A549 (cell line): Measurements from ENCODE around the gene EEFSEC. TPM values are rescaled to one million over a fixed set of nuclear protein-coding genes. Genes with fewer than 3 reads are reported as not detected.

ENCODE experiments used
- ATAC-seq, 2 experiments: fragments of 200-7000 bp in 1 of 2; fragments of >200 bp in 1 of 2; cut with Nextera tagmentation in 1 of 2; cut with Tn5 transposase in 1 of 2; 3 replicates each; pipeline versions ENCODE4 v1.8.0 to v1.9.1; 2018 to 2020; ENCODE audit warnings: mild to moderate bottlenecking in 1 of 2, moderate library complexity in 1 of 2
- CTCF ChIA-PET: fragments of 300-600 bp; sonication (Branson Sonifier 250); formaldehyde crosslinking; extraction: SDS; loops from one replicate; lab custom pipeline; 2021; ENCODE audit warnings: antibody characterized with exemption, inconsistent platforms; lab: Yijun Ruan, JAX
- POLR2A ChIA-PET: fragments of 350-600 bp; formaldehyde crosslinking; extraction: SDS; loops from one replicate; lab custom pipeline; 2021; ENCODE audit warnings: antibody characterized with exemption, inconsistent platforms; lab: Yijun Ruan, JAX
- DNase-seq, 2 experiments: peaks; one replicate each; pipeline versions ENCODE4 v3.0.0 to v3.0.0-alpha.2; 2011 to 2016; ENCODE audit warnings: low read depth in 1 of 2, low spot score in 1 of 2
- FAIRE-seq: peaks from 2 replicates; lab custom pipeline; 2011; peaks lifted over from hg19 to GRCh38; lab: Jason Lieb, UNC
- H3K27ac ChIP-seq, 2 experiments: fragments of >200 bp; sonication (Bioruptor Twin); formaldehyde crosslinking; 3 replicates each; pipeline ENCODE4 v1.5.1; 2016 to 2017
- H3K4me1 ChIP-seq: fragments of >200 bp; sonication (Bioruptor Twin); formaldehyde crosslinking; 3 replicates; pipeline ENCODE4 v1.6.1; 2016
- H3K4me2 ChIP-seq: fragments of >200 bp; sonication (Bioruptor Twin); formaldehyde crosslinking; 3 replicates; pipeline ENCODE4 v1.6.1; 2016
- H3K4me3 ChIP-seq: fragments of >200 bp; sonication (Bioruptor Twin); formaldehyde crosslinking; 3 replicates; pipeline ENCODE4 v1.5.1; 2016
- H3K9me3 ChIP-seq: fragments of >200 bp; sonication (Bioruptor Twin); formaldehyde crosslinking; 3 replicates; pipeline ENCODE4 v1.6.1; 2016
- ATOH8 ChIP-seq: fragments of 250-450 bp; sonication (Bioruptor Pico); IDR thresholded peaks from 2 replicates; pipeline ENCODE4 v1.5.0; 2020; ENCODE audit warnings: low read depth, mild to moderate bottlenecking, moderate library complexity
- BCL3 ChIP-seq: fragments of >200 bp; sonication (Bioruptor Twin); formaldehyde crosslinking; IDR thresholded peaks from 3 replicates; pipeline ENCODE4 v1.6.1; 2016
- CBX2 ChIP-seq: fragments of 200-600 bp; sonication (generic); IDR thresholded peaks from 2 replicates; pipeline ENCODE4 v1.6.1; 2016; ENCODE audit warnings: low read depth, mild to moderate bottlenecking, borderline replicate concordance
- CEBPB ChIP-seq, 2 experiments: fragments of >200 bp in 1 of 2; sonication (Bioruptor Twin) in 1 of 2; formaldehyde crosslinking in 1 of 2; IDR thresholded peaks; 2 replicates each; pipeline ENCODE4 v1.6.1; 2012 to 2016
- E2F6 ChIP-seq: IDR thresholded peaks from 2 replicates; pipeline ENCODE4 v1.6.1; 2012; ENCODE audit warnings: low read depth, borderline replicate concordance
- FOXS1 ChIP-seq: fragments of 250-450 bp; sonication (Bioruptor Pico); IDR thresholded peaks from 2 replicates; pipeline ENCODE4 v1.5.0; 2020; ENCODE audit warnings: mild to moderate bottlenecking, moderate library complexity
- GATA3 ChIP-seq: IDR thresholded peaks from 2 replicates; pipeline ENCODE4 v1.6.1; 2012; ENCODE audit warnings: borderline replicate concordance
- HES2 ChIP-seq: fragments of >200 bp; sonication (Bioruptor Twin); formaldehyde crosslinking; IDR thresholded peaks from 2 replicates; pipeline ENCODE4 v1.6.1; 2016
- HEYL ChIP-seq: fragments of 250-450 bp; sonication (Bioruptor Pico); IDR thresholded peaks from 2 replicates; pipeline ENCODE4 v1.8.0; 2021; ENCODE audit warnings: mild to moderate bottlenecking, moderate library complexity
- HMGXB4 ChIP-seq: fragments of 250-450 bp; sonication (Bioruptor Pico); IDR thresholded peaks from 2 replicates; pipeline ENCODE4 v1.5.0; 2021; ENCODE audit warnings: mild to moderate bottlenecking, moderate library complexity, borderline replicate concordance
- KDM1A ChIP-seq: fragments of 200-600 bp; sonication (generic); IDR thresholded peaks from 2 replicates; pipeline ENCODE4 v1.6.1; 2016; ENCODE audit warnings: low read depth, mild to moderate bottlenecking
- MYC ChIP-seq: IDR thresholded peaks from 2 replicates; pipeline ENCODE4 v1.6.1; 2012; ENCODE audit warnings: mild to moderate bottlenecking, inconsistent platforms, low read length, improper control_type of control experiment, borderline replicate concordance
- NPAS2 ChIP-seq: fragments of 250-450 bp; sonication (Bioruptor Pico); IDR thresholded peaks from 2 replicates; pipeline ENCODE4 v1.8.0; 2022; ENCODE audit warnings: mild to moderate bottlenecking, moderate library complexity, borderline replicate concordance
- PBX3 ChIP-seq: IDR thresholded peaks from 2 replicates; pipeline ENCODE4 v1.6.1; 2012
- PHF8 ChIP-seq: fragments of 200-600 bp; sonication (generic); IDR thresholded peaks from 2 replicates; pipeline ENCODE4 v1.6.1; 2016; ENCODE audit warnings: low read depth, mild to moderate bottlenecking, antibody characterized with exemption, moderate library complexity, borderline replicate concordance
- RARB ChIP-seq: fragments of 250-450 bp; sonication (Bioruptor Pico); IDR thresholded peaks from 2 replicates; pipeline ENCODE4 v1.8.0; 2021; ENCODE audit warnings: mild to moderate bottlenecking, moderate library complexity
- RNF2 ChIP-seq: fragments of 200-600 bp; sonication (generic); IDR thresholded peaks from 2 replicates; pipeline ENCODE4 v1.6.1; 2016; ENCODE audit warnings: low read depth, mild to moderate bottlenecking, antibody characterized with exemption, moderate library complexity, borderline replicate concordance
- SMC3 ChIP-seq: fragments of >200 bp; sonication (Bioruptor Twin); formaldehyde crosslinking; IDR thresholded peaks from 3 replicates; pipeline ENCODE4 v1.6.1; 2018; ENCODE audit warnings: inconsistent platforms
- TFCP2L1 ChIP-seq: fragments of 250-450 bp; sonication (Bioruptor Pico); IDR thresholded peaks from 2 replicates; pipeline ENCODE4 v1.5.0; 2021; ENCODE audit warnings: mild to moderate bottlenecking
- TP53 ChIP-seq: fragments of 250-450 bp; sonication (Bioruptor Pico); IDR thresholded peaks from 2 replicates; pipeline ENCODE4 v1.5.0; 2021; ENCODE audit warnings: mild to moderate bottlenecking, moderate library complexity
- ZFP36 ChIP-seq: fragments of 450-650 bp; IDR thresholded peaks from 2 replicates; pipeline ENCODE4 v1.6.1; 2014; ENCODE audit warnings: borderline replicate concordance; ENCODE audit not compliant: partially characterized antibody
- ZNF302 ChIP-seq: fragments of 250-450 bp; sonication (Bioruptor Pico); IDR thresholded peaks from 2 replicates; pipeline ENCODE4 v1.9.0; 2021; ENCODE audit warnings: inconsistent platforms, mild to moderate bottlenecking, moderate library complexity
- ZSCAN20 ChIP-seq: fragments of 250-450 bp; sonication (Bioruptor Pico); IDR thresholded peaks from 2 replicates; pipeline ENCODE4 v1.8.0; 2022; ENCODE audit warnings: mild to moderate bottlenecking, moderate library complexity
- WGBS: methylation state at CpG from one replicate; pipeline ENCODE4 v1.1.6; 2017; ENCODE audit errors: missing lambda C conversion rate; 5-methylcytosine and 5-hydroxymethylcytosine counted together
- polyA plus RNA-seq, 4 experiments: library from polyadenylated mRNA; depleted of rRNA in 3 of 4; stranded (reverse); fragments of >200 nt; fragmentation: RNase III in 1 of 4; extraction: RNeasy Plus Mini Kit Qiagen cat#74134 plus additional on column Dnase treatment in 1 of 4; gene quantifications; 2 replicates in 3 of 4; 3 replicates in 1 of 4; pipeline ENCODE4 v1.2.3, GENCODE V29; 2011 to 2017

Gene EEFSEC
- polyA plus RNA-seq, 2 of the 4 experiments (the other 2 are of a cell fraction) = 6.9 to 7.3 TPM

- FAIRE-seq (no peak), DNase-seq (no peak), ATAC-seq (no peak)
- Histone ChIP-seq H3K27ac (no peak overlapping the region), H3K4me1 (peaks cover 12% of the 10 kb centered on the region; the same call in 2 of the 3 replicates), H3K4me3 (no peak overlapping the region), H3K9me3 (no peaks in the 10 kb centered on the region), H3K4me2 (no peak overlapping the region)
- POLR2A ChIA-PET = no interaction called here
- CTCF ChIA-PET = no interaction called here
- 54% methylated on average over 3 of the region's 3 CpGs for WGBS
- no peak for TF ChIP-seq TP53 (CRISPR knock-in tag)
- no peak for TF ChIP-seq PBX3
- TF ChIP-seq BCL3 = no peak
- no peak for TF ChIP-seq FOXS1 (CRISPR knock-in tag)
- no peak for TF ChIP-seq KDM1A
- TF ChIP-seq TFCP2L1 (CRISPR knock-in tag) = no peak
- no peak for TF ChIP-seq PHF8
- no peak for TF ChIP-seq MYC
- no peak for TF ChIP-seq E2F6
- TF ChIP-seq NPAS2 (CRISPR knock-in tag) = no peak
- TF ChIP-seq HEYL (CRISPR knock-in tag) = no peak
- no peak for TF ChIP-seq SMC3
- TF ChIP-seq RARB (CRISPR knock-in tag) = no peak
- TF ChIP-seq CEBPB (IDR thresholded peaks at IDR 0.05) = no peak
- no peak for TF ChIP-seq RNF2
- TF ChIP-seq HES2 = no peak
Measured at GRCh38 chr3:128252083-128252482, 98.8 kb downstream of the EEFSEC start.

- Histone ChIP-seq H3K4me1 (peaks cover 12% of the 10 kb centered on the region; the same call in 2 of the 3 replicates), H3K4me3 (no peak overlapping the region), H3K4me2 (peak overlapping the region; percentile 17; the same call in 1 of the 3 replicates), H3K9me3 (no peaks in the 10 kb centered on the region), H3K27ac (no peak overlapping the region)
- TF ChIP-seq ZSCAN20 (CRISPR knock-in tag) (no peak), GATA3 (no peak), ZNF302 (CRISPR knock-in tag) (no peak), PHF8 (no peak), BCL3 (no peak), HMGXB4 (CRISPR knock-in tag) (no peak), ZFP36 (no peak), CBX2 (no peak), ATOH8 (no peak)
- FAIRE-seq = no peak
- CTCF ChIA-PET = no interaction called here
- 86% methylated on average over 7 of the region's 7 CpGs for WGBS
- ATAC-seq = no peak
- POLR2A ChIA-PET = no interaction called here
- DNase-seq = no peak
Measured at GRCh38 chr3:128253150-128253549, 99.9 kb downstream of the EEFSEC start.
